ENCODE data around the gene ABCG4.
"Not testable (repeated sequence)": the region's sequence is repeated elsewhere in the genome, so short reads cannot be mapped to it uniquely, and the experiment has no call there.

- not testable (repeated sequence) for TF ChIP-seq ZNF274 (IDR thresholded peaks at IDR 0.05; ENCODE audit: borderline replicate concordance, low read depth, low read length); ZNF146 (CRISPR knock-in tag; IDR thresholded peaks at IDR 0.05; ENCODE audit: unreplicated experiment); GTF2F1 (IDR thresholded peaks at IDR 0.05; ENCODE audit: low read depth, low read length); POLR2A (conservative IDR thresholded peaks at IDR 0.05)
These were observed 42.4 kb downstream of the ABCG4 start for GRCh38 chr11:119191265-119191664.
